Pancreas (tissue), 10 donors: ENCODE measurements around the gene VRK3. TPM values are rescaled to one million over a fixed set of nuclear protein-coding genes. Genes with fewer than 3 reads are reported as not detected.

Source experiments
- ATAC-seq, 4 donors: fragments of 200-7000 bp; cut with Tn5 transposase; one replicate each; pipeline versions ENCODE4 v1.8.0 to v1.9.1; 2020; ENCODE audit warnings: mild to moderate bottlenecking in 4 of 4, moderate library complexity in 4 of 4
- DNase-seq, 6 donors: peaks; one replicate each; pipeline ENCODE4 v3.0.0-alpha.2; 2020
- FAIRE-seq: peaks from 2 replicates; lab custom pipeline; 2012; peaks lifted over from hg19 to GRCh38; lab: Jason Lieb, UNC
- H3K27ac ChIP-seq, 4 donors: fragments of 200-600 bp; sonication (generic); 1 replicate in 3 of 4; 2 replicates in 1 of 4; pipeline versions ENCODE4 v1.5.0 to v1.8.0; 2020
- H3K27me3 ChIP-seq, 4 donors: fragments of 200-600 bp; one replicate each; pipeline ENCODE4 v1.8.0; 2021
- H3K36me3 ChIP-seq, 3 donors: fragments of 200-600 bp; sonication (generic) in 1 of 3; one replicate each; pipeline versions ENCODE4 v1.5.0 to v1.8.0; 2020 to 2021
- H3K4me1 ChIP-seq, 3 donors: fragments of 200-600 bp; one replicate each; pipeline ENCODE4 v1.8.0; 2021
- H3K4me3 ChIP-seq, 4 donors: fragments of 200-600 bp; sonication (generic) in 2 of 4; one replicate each; pipeline versions ENCODE4 v1.5.0 to v1.8.0; 2020 to 2021
- H3K9me3 ChIP-seq, 4 donors: fragments of 200-600 bp; one replicate each; pipeline ENCODE4 v1.8.0; 2021
- CTCF ChIP-seq, 4 donors: fragments of 200-600 bp; sonication (generic) in 3 of 4; IDR thresholded peaks; one replicate each; pipeline versions ENCODE4 v1.5.0 to v1.8.0; 2021; ENCODE audit warnings: antibody characterized with exemption in 4 of 4
- WGBS, 2 donors: extraction: QIAGEN DNeasy Blood & Tissue Kit; methylation state at CpG; one replicate each; pipeline ENCODE4 v1.1.7; 2013; 5-methylcytosine and 5-hydroxymethylcytosine counted together
- intact Hi-C, 3 donors: fragments of 100-400 bp; cut with DNase I; formaldehyde crosslinking; loops; one replicate each; pipeline versions ENCODE4 v1.11.1 to v1.14.2; 2022
- polyA plus RNA-seq, 2 donors: library from polyadenylated mRNA; stranded (reverse); fragments of 200-250 nt; gene quantifications; one replicate each; pipeline ENCODE4 v1.2.3, GENCODE V29; 2013
- total RNA-seq, 6 donors: library from RNA; stranded (reverse); fragmentation: NEBNext Ultra II Directional in 4 of 6; extraction: Animal tissue kit (Norgen Biotek cat#: 25700) in 4 of 6; gene quantifications; one replicate each; pipeline versions ENCODE4 v1.2.1 to v1.2.4, GENCODE V29; 2021 to 2023
- donor health status: healthy with polysubstance abuse.
- donor health status: DM: no; HTN: no; CAD: no; lungs with moderate emphysema.
- donor health status: DM: no; HTN: no; CAD: no.
- donor health status: control.
- donor health status: control.
- donor health status: Bipolar disorder and iron deficiency.
- donor health status: DM: yes; HTN: yes; CAD: no.
- donor health status: DM: no; HTN: no; CAD: no.
- donor health status: DM: no; HTN: no; CAD: no.
- donor health status: DM: yes; HTN: yes; CAD: no.

The VRK3 gene
- total and polyA plus RNA-seq, 8 donors = 14.4 to 32.4 (median 17.9) TPM

- Histone ChIP-seq H3K4me1 (no peaks in the 10 kb centered on the region), H3K27me3 (no peaks in the 10 kb centered on the region), H3K4me3 (no peak overlapping the region), H3K27ac (no peak overlapping the region), H3K9me3 (no peaks in the 10 kb centered on the region), H3K36me3 (peaks cover 0 to 28% (median 6%) of the 10 kb centered on the region in 3 donors)
- ATAC-seq (no peak), FAIRE-seq (no peak), DNase-seq (no peak)
- TF ChIP-seq CTCF (IDR thresholded peaks at IDR 0.05) = no peak
- intact Hi-C loops = no loop called here
- WGBS, 2 donors = 97 to 100% methylated on average over 2 of the region's 2 CpGs
These were observed 17.2 kb downstream of the VRK3 start for GRCh38 chr19:50007947-50008346.

DNA sequence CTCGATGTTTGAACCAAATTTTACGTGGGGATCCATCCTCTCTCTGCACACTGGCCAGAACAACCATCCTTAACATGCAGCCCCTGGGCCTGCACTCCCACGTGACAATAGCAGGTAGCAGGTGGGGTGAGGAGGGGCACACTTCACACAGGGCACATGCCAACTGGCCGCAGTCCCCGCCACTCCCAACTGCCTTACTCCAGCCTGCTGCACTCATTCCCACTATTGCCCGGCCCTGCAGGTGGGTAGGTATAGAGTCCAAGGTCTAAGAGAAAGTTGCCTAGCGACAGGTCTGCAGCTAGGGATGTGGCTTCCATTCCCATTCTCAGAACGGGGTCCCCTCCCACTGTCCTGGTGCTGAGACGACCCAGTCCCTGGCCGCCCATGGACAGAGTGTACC lies 18.0 kb downstream of the VRK3 start:
- H3K27ac ChIP-seq = no peak overlapping the region
- no peaks in the 10 kb centered on the region for H3K27me3 ChIP-seq
- no peaks in the 10 kb centered on the region for H3K4me1 ChIP-seq
- intact Hi-C loops = no loop called here
- H3K4me3 ChIP-seq = no peak overlapping the region
- H3K36me3 ChIP-seq = peaks cover 0 to 34% (median 6%) of the 10 kb centered on the region in 3 donors
- H3K9me3 ChIP-seq = no peaks in the 10 kb centered on the region
- ATAC-seq (no peak), FAIRE-seq (no peak), DNase-seq (no peak)
- no peak for TF ChIP-seq CTCF (IDR thresholded peaks at IDR 0.05)
- WGBS, 2 donors = 88 to 93% methylated on average over 10 of the region's 10 CpGs

DNA sequence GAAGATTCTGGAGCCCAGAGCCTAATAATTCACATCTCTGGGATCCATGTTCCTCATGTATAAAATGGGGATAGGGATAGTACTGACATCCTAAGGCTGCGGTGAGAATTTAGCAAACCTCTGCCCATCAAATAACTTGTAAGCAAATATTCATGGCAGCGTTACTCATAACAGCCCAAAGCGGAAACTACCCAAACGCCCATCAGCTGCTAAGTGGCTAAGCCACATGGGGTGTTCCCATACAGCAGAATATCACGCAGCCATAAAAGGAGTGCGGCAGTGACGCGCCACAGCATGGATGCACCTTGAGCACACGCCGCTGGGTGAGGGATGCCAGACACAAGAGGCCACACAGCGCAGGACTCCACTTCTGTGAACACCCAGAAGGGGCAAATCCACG lies 19.7 kb downstream of the VRK3 start:
- intact Hi-C loops = no loop called here

GRCh38 chr19:50003810-50004419 lies 21.3 kb downstream of the VRK3 start:
- DNase-seq (no peak), FAIRE-seq (no peak), ATAC-seq (peak; percentile 23 to 83 (median 74))
- Histone ChIP-seq H3K9me3 (no peaks in the 10 kb centered on the region), H3K27ac (no peak overlapping the region), H3K4me3 (no peak overlapping the region), H3K36me3 (peaks cover 0 to 56% (median 17%) of the 10 kb centered on the region in 3 donors), H3K27me3 (no peaks in the 10 kb centered on the region), H3K4me1 (no peaks in the 10 kb centered on the region)
- TF ChIP-seq CTCF (IDR thresholded peaks at IDR 0.05) = no peak
- intact Hi-C loops = no loop called here
- WGBS, 2 donors = 86 to 89% methylated on average over 11 of the region's 11 CpGs

More for the DNA sequence above, 19.7 kb downstream of the VRK3 start:
- Histone ChIP-seq H3K4me3 (no peak overlapping the region), H3K4me1 (no peaks in the 10 kb centered on the region), H3K27me3 (no peaks in the 10 kb centered on the region), H3K36me3 (peaks cover 0 to 41% (median 7%) of the 10 kb centered on the region in 3 donors), H3K27ac (no peak overlapping the region), H3K9me3 (no peaks in the 10 kb centered on the region)
- no peak for DNase-seq
- FAIRE-seq = no peak
- 93 to 95% methylated on average over 12 of the region's 12 CpGs for WGBS, 2 donors
- TF ChIP-seq CTCF (IDR thresholded peaks at IDR 0.05) = no peak
- no peak for ATAC-seq

- Histone ChIP-seq H3K4me3 (no peak overlapping the region), H3K36me3 (peaks cover 0 to 55% (median 17%) of the 10 kb centered on the region in 3 donors), H3K27me3 (no peaks in the 10 kb centered on the region), H3K9me3 (no peaks in the 10 kb centered on the region), H3K27ac (no peak overlapping the region), H3K4me1 (no peaks in the 10 kb centered on the region)
- ATAC-seq (no peak), FAIRE-seq (no peak), DNase-seq (no peak)
- intact Hi-C loops = no loop called here
- no peak for TF ChIP-seq CTCF (IDR thresholded peaks at IDR 0.05)
- 91 to 92% methylated on average over 17 of the region's 17 CpGs for WGBS, 2 donors
These were observed 21.9 kb downstream of the VRK3 start for GRCh38 chr19:50003254-50003788.
